NCI-H446 (cell line): ENCODE data around the gene ARHGAP42.

ENCODE experiments used
- DNase-seq, 2 experiments: peaks; one replicate each; lab custom pipeline; 2025; lab: John Stamatoyannopoulos, UW

Gene ARHGAP42

GRCh38 chr11:100918551-100919500, 231.7 kb downstream of the ARHGAP42 start:
- peak in 1 of 2 experiments; percentile 31 for DNase-seq

GRCh38 chr11:100920593-100920992, 233.5 kb downstream of the ARHGAP42 start:
- no peak for DNase-seq

GRCh38 chr11:100922121-100922520, 235.0 kb downstream of the ARHGAP42 start:
- DNase-seq = no peak

GRCh38 chr11:100923555-100923954, 236.5 kb downstream of the ARHGAP42 start:
- DNase-seq = no peak

- no peak for DNase-seq
Measured at GRCh38 chr11:100925935-100926334, 238.8 kb downstream of the ARHGAP42 start.

GRCh38 chr11:100927579-100927978, 240.5 kb downstream of the ARHGAP42 start:
- DNase-seq = no peak

- DNase-seq = no peak
Measured at GRCh38 chr11:100928426-100928825, 241.3 kb downstream of the ARHGAP42 start.

GRCh38 chr11:100929377-100929776, 242.3 kb downstream of the ARHGAP42 start:
- no peak for DNase-seq

- peak; percentile 50 to 84 for DNase-seq
Measured at GRCh38 chr11:100930185-100930778, 243.2 kb downstream of the ARHGAP42 start.

GRCh38 chr11:100932474-100933100, 245.5 kb downstream of the ARHGAP42 start:
- peak in 1 of 2 experiments; percentile 44 for DNase-seq

- DNase-seq = no peak
Measured at GRCh38 chr11:100936781-100937180, 249.7 kb downstream of the ARHGAP42 start.

GRCh38 chr11:100939571-100939970, 252.5 kb downstream of the ARHGAP42 start:
- peak in 1 of 2 experiments; percentile 12 for DNase-seq

- no peak for DNase-seq
Measured at GRCh38 chr11:100940111-100940510, 253.0 kb downstream of the ARHGAP42 start.

- DNase-seq = no peak
Measured at GRCh38 chr11:100941033-100941432, 253.9 kb downstream of the ARHGAP42 start.

GRCh38 chr11:100942016-100942415, 254.9 kb downstream of the ARHGAP42 start:
- peak; percentile 31 to 70 for DNase-seq

GRCh38 chr11:100948936-100949335, 261.8 kb downstream of the ARHGAP42 start:
- no peak for DNase-seq

- DNase-seq = no peak
Measured at GRCh38 chr11:100949443-100949842, 262.4 kb downstream of the ARHGAP42 start.

- DNase-seq = no peak
Measured at GRCh38 chr11:100955318-100955717, 268.2 kb downstream of the ARHGAP42 start.

- DNase-seq = no peak
Measured at GRCh38 chr11:100956351-100956750, 269.3 kb downstream of the ARHGAP42 start.

- DNase-seq = no peak
Measured at GRCh38 chr11:100957499-100957898, 270.4 kb downstream of the ARHGAP42 start.

GRCh38 chr11:100961633-100962032, 274.5 kb downstream of the ARHGAP42 start:
- no peak for DNase-seq

GRCh38 chr11:100963375-100963774, 276.3 kb downstream of the ARHGAP42 start:
- DNase-seq = no peak

GRCh38 chr11:100964435-100964834, 277.3 kb downstream of the ARHGAP42 start:
- peak in 1 of 2 experiments; percentile 14 for DNase-seq
